Activated naive CD4-positive, alpha-beta T cell treated with Interleukin-2 at 50 U/mL for 16 hours (primary cell): ENCODE data around the gene GALNT14.

ENCODE experiments used
- DNase-seq: peaks from one replicate; pipeline ENCODE4 v3.0.0-alpha.2; 2020

GALNT14 gene

DNA sequence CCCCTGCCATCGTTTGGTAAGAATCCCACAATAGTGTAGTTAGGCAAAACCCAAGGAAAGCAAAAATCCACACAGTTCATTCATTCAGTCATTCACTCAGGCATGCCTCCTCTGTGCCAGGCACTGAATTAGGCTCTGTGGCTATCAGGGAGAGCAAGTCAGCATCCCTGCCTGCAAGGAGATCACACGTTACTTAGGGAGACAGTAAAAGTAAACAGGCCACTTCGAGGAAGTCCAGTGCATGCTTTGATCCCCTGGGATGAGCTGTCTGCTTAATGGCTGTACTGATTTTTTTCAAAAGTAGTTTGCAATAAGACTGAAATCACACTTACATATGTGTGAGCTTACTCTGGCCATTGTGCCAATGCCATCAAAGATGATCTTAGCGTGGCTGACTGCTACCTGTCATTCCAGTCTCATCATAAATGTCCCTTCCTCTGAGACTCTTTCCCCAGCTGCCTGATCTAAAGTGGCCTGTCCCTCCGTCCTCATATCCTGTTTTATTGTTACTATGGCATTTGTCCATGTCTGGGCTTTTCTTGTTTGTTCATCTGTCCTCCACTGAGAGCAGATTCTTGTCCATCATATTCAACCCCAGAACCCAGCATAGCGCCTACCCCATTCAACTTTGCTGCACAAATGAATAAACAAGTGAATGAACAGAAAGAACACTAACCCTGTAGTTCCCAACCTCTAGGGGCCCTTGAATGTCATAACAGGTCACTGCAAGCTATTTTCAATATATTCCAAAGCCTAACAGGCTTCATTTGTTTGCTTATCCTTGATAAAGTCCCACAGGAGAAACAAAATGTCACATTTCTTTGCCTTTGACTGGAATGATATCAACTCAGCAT is 84.1 kb downstream of the GALNT14 start:
- DNase-seq = no peak

DNA sequence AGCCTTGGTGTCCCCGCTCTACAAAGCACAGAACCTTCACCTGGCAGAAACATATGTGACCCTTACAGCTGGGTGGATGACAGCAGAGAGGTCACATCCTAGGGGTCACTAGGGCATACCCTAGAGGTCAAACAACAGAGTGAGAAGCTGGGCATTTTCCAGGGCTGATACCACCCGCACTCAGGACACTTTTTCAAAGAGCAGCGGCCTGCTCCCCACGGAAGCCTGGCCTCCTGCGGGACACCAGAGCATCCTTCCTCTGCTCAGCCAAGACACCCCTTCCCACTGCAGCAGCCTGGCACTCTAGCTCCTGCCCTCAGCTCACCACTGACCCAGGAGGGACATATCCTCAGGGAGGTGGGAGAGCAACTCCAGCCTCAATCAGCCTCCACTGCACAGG is 86.0 kb downstream of the GALNT14 start:
- no peak for DNase-seq

GRCh38 chr2:31051258-31052140 is 86.7 kb downstream of the GALNT14 start:
- DNase-seq = no peak

DNA sequence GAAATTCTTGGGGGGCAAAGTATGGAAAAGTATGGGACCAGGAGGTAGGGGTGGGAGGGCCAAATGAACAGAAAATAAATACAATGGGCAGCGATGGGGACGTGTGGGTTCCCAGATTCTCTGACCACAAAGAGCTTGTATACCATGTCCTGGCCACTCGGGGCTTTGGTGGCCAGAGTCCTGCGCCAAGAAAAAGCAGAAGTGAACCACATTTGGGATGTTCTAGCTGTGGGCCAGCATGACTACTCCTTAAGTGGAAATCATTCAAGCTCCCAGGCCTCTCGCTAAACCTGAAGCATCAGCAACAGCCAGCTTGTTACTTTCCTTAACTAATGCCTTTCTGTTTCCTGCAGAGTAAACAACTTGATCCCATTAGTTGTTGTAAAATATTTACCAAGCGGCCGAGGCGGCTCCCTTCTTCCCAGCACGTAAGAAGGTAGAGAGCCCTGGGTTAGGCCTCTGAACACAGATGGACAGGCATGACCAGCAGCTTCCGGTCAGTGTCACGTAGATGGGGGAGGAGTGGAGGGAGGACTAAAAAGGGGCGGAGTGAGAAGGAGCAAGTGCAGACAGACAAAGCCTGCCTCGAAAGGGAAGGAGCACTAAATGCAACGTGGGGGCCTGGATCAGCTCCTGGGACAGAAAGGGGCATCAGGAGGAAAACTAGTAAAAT is 88.2 kb downstream of the GALNT14 start:
- DNase-seq = no peak

- no peak for DNase-seq
These were observed 89.0 kb downstream of the GALNT14 start for GRCh38 chr2:31049264-31049663.

DNA sequence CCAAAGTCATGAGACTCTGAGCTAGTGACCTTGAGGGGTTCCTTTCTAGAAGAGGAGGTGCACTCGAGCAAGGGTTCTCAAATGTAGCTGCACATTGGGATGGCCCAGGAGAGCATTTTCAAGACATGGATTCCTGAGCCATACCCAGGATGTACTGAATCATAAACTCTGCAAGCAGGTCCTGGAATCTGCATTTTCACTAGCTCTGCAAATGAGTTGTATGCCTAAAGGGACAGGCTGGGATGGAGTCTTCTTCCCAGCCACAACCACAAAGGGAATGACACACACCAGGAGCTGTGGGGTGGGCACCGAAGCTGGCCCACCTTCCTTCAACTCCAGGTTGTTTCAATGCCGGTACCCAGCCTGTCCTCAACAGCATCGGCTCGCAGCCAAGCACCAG is 90.6 kb downstream of the GALNT14 start:
- no peak for DNase-seq

DNA sequence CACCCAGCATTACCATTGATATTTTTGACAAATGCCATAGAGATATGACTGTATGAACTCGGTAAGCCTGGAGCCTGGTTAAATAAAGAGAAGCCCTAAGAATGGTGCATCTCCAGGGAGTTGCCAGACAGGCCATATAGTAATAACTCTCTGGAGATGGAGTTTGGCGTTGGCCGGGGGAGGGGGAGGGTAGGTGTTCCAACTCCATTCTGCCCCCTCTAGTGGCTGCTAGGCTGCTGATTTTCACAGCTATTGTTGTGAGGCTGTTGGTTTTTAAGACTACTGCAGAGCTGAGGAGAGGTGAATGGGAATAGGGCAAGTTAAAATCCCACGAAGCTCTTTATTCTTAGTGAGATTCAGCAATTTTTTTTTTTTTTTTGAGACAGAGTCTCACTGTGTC is 99.9 kb downstream of the GALNT14 start:
- no peak for DNase-seq

DNA sequence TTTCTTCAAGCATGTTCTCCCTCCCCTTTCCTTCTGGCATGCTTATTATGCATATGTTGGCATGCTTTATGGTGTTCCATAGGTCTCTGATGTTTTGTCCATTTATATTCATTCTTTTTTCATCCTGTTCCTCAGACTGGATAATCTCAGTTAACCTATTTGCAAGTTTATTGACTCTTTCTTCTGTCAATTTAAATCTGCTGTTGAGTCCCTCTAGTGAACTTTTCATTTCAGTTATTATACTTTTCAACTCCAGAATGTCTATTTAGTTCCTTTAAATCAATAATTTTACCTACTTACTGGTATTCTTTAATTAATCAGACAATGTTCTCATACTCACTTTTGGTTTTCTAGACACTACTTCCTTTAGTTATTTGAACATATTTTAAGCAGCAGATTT is 101.2 kb downstream of the GALNT14 start:
- no peak for DNase-seq

GRCh38 chr2:31033032-31033431 is 105.2 kb downstream of the GALNT14 start:
- no peak for DNase-seq

GRCh38 chr2:31032475-31032874 is 105.8 kb downstream of the GALNT14 start:
- no peak for DNase-seq

- no peak for DNase-seq
These were observed 107.0 kb downstream of the GALNT14 start for GRCh38 chr2:31031132-31031706.

DNA sequence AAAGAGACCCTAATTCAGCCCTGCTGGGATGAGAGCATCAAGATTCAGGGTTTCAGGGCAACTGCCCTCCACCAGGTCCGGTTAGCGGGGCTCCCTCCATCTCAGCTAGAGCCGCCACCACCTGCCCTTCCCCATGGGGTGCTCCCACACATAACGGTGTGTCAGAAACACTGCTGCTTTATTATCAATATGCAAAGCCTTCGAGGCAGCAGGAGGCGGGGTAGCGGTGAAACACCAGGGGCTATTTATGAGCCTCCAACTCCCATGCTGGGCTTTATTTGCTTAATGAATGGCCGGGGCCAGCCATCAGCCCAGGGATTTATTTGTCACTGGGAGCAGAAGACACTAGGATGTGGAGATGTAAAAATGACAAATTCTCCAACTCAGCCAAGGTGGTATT is 109.8 kb downstream of the GALNT14 start:
- DNase-seq = no peak

DNA sequence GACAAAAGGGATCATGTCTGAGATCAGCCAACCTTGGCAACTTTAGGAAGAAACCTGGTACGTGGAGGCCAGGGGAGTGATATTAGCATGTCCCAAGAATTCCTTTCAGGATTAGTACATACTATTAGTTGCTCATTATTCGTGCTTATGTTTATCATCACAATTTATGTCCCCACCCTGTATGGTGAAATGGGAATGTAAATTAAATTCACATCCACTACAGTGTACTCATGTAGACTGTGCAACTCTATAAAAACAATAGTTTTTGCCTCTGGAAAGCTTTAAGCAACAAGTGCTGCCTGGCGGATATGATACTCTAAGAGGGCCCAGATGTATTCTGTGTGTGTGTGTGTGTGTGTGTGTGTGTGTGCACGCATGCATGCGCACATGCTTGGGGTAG is 110.7 kb downstream of the GALNT14 start:
- no peak for DNase-seq

GRCh38 chr2:31023541-31023940 is 114.7 kb downstream of the GALNT14 start:
- no peak for DNase-seq

GRCh38 chr2:31020713-31021112 is 117.5 kb downstream of the GALNT14 start:
- no peak for DNase-seq

DNA sequence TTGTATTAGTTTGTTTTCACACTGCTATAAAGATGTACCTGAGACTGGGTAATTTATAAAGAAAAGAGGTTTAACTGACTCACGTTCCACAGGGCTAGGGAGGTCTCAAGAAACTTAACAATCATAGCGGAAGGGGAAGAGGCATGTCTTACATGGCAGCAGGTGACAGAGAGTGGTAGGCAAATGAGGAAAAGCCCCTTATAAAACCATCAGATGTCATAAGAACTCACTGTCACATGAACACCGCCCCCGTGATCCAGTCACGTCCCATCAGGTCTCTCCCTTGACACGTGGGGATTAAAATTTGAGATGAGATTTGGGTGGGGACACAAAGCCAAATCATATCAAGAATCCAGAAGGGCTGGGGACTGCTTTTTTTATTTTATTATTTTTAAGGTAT is 120.0 kb downstream of the GALNT14 start:
- DNase-seq = no peak

DNA sequence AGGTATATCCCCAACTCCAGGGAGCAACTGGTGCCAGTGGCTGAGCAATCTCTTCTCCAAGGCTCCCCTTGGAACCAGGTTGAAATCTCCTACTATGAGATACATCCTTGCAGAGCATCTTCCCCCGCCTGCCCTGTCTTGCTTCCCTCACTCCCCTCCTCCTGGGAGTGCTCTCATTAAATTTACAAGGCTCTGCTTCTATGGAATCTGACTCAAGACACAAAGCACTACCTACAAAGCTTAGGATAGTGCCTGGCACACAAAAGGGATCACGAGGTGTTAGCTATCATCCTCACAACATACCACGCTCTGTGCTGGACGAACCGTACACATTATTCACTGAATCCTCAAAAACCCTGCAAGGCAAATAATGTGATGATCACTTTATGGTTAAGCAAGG is 121.6 kb downstream of the GALNT14 start:
- DNase-seq = no peak

- DNase-seq = no peak
These were observed 123.7 kb downstream of the GALNT14 start for GRCh38 chr2:31014516-31014915.

DNA sequence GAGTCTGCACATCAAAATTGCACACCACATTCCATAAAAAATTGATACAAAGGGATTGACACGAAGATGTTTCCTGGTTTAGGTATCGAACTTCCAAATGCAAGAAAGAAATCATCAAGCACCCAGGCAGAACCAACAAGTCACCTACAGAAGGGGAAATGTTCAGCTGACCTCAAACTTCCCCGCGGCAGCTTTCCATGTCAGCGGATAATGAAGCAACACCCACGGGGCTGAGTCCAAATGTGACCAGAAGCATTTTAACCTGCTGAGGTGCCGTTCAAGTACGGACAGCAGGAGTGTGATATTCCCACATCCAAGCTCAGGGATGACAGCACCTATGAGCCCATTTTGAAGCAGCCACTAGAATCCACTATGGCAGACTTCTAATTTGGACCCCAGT is 124.9 kb downstream of the GALNT14 start:
- no peak for DNase-seq

DNA sequence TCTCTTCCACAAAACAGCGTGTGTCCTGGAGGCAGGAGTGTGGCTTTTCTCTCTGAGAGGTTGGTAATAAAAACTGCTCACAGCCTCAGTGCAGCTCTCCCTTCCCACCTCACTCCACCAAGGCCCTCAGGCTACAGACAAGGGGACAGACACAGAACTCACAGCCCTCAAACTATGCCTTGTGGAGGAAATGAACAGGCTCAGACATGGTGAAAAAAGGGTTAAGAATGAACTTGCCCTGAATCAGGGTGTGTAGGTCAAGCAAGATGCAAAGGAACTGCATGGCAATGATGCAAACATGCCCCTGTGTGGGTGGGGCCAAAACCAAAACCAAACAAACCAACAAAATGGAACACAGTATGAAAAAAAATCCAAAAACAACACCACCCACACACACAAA is 125.8 kb downstream of the GALNT14 start:
- no peak for DNase-seq

DNA sequence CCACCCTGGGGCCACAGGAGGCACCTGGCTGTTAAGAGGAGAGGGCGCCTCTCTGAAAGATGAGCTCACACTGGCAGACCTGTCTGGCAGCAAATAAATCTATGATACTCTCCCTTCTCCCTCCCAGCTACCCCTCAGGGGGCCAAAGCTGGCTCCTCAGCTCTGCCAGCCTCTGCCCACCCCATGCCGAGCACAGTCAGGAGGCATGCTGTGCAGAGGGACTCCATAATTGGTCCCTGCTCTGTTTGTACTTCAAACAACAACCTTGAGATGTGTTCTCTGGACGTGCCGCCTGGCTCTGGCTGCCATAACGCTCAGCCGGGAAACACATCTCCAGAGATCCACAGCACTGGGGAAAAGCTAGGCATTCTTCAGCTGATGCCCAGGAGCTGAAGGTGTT is 126.7 kb downstream of the GALNT14 start:
- DNase-seq = no peak

GRCh38 chr2:31008561-31009114 is 129.6 kb downstream of the GALNT14 start:
- no peak for DNase-seq

DNA sequence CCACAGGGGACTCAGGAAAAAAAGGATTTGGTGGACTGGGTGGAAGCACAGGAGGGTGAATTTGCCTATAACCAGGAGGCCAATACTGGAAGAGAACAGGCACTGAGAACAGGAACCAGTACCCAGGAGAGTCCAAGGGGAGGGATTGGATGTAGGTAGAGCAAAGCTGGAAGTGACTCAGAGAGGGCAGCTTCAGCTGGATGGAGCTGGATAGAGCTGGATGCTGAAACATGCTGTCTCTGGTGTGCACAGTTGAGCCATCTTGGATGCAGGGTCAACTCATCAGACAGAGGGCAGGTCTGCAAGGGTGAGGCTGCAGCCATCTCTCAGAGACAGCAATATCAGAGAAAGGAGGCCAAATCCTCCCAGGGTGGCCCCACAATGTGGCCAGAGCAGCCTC is 134.0 kb downstream of the GALNT14 start:
- no peak for DNase-seq
